Cardiac fibroblast (primary cell): ENCODE results near the gene CD79B.

Experiments
- DNase-seq, 2 donors: peaks; one replicate each; pipeline versions ENCODE4 v3.0.0 to v3.0.0-alpha.2; 2010; ENCODE audit warnings: low read depth in 2 of 2
- H3K4me3 ChIP-seq, 2 donors: replicated peaks in 1 of 2; 1 replicate in 1 of 2; 2 replicates in 1 of 2; pipeline ENCODE4 v1.5.1; 2011; ENCODE audit warnings: low read depth in 2 of 2, low read length in 2 of 2, mild to moderate bottlenecking in 2 of 2, moderate library complexity in 1 of 2
- CTCF ChIP-seq: IDR thresholded peaks from one replicate; pipeline ENCODE4 v1.5.1; 2011; ENCODE audit warnings: low read depth, mild to moderate bottlenecking, low read length, inconsistent platforms

Gene CD79B

DNA sequence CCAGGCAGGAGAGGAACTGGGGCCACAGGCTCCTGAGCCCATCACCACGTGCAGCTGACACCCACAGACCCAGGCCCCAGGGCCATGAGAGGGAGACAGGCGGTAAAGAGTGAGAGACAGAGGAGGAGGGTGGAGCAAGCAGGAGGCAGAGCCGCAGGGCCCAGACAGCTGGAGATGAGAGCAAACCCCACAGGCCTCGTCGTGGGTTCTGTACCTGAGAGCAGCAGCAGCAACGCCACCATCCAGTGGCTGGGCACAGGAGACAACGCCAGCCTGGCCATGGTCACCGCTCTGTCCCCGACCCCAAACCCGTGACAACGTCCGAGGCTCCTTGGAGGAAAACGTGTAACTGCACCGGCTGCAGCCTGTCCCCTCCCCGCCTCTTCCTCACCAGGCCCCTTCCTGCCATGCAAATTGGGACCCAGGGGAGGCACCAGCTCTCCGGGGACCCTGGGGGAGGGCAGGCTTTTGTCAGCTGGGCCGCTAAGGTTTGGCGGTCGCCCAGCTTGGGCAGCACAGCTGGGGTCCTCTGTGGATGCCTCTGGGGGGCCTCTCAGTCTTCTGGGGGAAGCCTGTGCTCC is at the start of gene CD79B:
Gene CD79B (minus strand): TSS at position 351 of the 581 bp plus-strand sequence. CDS start 70 bp downstream, at position 281.
- no peak for TF ChIP-seq CTCF
- H3K4me3 ChIP-seq: no peak within 1 kb of the TSS
- no peak for DNase-seq

DNA sequence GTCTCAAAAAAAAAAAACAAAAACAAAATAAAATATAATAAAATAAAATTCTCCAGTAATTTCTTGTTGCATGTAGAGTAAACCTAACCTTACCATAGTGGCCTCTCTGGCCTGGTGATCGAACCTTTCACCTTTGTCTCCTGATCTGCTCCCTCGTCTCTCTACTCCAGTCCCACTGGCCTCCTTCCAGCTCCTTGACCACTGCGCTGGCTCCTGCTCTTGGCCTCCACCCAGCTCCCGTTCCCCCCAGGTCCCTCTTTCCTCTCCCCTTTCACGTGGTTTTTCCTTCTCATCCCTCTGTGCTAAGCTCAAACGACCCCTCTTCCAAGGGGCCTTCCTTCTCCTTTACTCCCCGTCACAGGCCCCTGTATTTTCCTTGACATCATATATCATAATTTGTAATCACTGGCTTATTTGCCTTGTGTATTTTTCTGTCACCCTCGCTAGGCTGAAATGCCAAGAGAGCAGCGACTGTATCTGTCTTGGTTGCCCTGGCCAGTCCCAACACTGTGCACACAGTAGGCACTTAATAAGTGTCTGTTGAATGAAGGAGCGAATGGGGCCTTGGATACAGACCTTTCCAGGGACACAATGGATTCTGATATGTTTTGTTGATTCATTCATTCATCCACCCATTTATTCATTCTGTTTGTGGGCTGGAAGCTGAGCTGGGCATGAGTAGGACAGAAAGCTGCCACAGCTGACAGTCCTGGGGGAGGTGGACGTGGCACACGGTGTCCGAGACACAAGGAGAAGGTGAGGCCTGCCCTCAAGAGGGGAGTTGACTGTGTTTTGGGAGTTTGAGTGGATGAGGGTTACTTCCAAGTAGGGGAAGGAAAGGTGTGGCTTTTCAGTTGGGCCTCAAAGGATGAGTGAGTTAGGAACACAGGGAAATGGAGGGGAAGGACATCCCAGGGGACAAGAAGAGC is 46.4 kb upstream of the CD79B start:
- TF ChIP-seq CTCF: no peak
- no peak overlapping the region for H3K4me3 ChIP-seq
- DNase-seq: no peak

DNA sequence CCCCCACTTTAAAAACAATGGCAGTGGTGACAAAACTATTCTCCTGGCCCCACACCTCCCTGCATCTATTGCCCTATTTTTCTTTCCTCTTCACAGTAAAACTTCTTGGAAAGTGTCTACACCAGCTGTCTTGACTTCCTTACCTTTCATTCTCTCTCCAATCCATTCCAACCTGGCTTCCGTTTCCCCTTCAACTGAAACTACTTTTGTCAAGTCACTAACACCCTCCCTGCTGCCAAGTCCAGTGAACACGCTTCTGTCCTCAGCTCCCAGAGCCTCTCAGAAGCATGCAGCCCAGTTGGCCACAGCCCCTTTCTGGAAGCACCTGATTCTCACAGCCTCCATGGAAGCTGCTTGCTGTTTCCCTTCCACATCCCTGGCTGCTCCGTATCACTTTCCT is 44.6 kb upstream of the CD79B start:
- no peak for DNase-seq
- no peak overlapping the region for H3K4me3 ChIP-seq
- TF ChIP-seq CTCF: no peak

DNA sequence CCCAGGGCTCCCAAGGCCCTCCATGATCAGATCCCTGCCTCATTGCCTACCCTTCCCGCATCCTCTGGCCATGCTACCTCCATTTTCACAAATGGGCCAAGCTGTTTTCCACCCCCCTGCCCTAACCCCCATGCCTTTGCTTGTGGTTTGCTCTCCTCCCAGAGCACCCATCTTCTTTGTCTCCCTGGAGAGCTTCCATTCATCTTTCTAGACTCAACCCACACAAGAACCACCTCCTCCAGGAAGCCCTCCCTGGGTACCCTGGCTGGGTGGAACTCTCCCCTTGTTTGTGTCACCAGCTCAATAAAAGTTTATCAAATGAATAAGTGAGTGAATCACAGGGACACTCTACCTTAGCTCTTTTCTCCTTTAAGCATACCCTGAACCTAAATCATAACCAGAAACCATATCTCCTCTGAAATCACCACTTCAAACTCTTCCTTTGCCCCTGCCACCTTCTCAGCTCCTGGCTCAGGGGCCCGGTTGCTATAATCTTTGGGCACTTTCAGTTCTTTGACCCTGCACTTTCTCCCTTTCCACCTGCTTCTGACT is 43.5 kb upstream of the CD79B start:
- H3K4me3 ChIP-seq: no peak overlapping the region
- no peak for DNase-seq
- TF ChIP-seq CTCF: no peak

DNA sequence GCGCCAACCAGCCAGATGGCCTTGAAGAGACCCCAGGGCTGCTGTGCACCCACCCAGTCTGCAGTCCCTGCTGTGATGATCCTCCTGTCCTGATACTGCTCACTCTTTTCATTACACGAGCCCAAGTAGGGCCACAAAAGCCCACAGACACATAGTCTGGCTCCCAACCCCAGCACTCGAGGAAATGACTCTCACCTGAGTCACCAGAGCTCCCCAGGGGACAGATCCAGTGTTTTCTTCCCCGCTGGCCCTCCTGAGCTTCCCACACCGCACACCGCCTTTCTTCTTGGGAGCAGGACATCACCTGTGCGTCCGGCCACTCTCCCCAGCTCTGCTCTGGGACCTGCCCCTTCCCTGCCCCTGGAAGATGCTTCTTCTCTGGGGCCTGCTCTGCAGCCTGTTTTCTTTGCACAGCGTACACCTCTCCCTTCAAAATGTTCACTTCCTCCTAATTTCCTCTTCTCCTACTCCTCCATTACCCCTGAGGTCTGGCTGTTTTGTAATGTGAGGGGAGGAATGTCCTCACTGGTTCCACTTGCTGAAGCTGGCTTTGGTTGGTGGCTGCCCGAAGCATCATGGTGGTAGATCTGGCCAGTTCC is 42.6 kb upstream of the CD79B start:
- TF ChIP-seq CTCF: no peak
- no peak overlapping the region for H3K4me3 ChIP-seq
- peak in 1 of 2 donors; percentile 78 for DNase-seq

DNA sequence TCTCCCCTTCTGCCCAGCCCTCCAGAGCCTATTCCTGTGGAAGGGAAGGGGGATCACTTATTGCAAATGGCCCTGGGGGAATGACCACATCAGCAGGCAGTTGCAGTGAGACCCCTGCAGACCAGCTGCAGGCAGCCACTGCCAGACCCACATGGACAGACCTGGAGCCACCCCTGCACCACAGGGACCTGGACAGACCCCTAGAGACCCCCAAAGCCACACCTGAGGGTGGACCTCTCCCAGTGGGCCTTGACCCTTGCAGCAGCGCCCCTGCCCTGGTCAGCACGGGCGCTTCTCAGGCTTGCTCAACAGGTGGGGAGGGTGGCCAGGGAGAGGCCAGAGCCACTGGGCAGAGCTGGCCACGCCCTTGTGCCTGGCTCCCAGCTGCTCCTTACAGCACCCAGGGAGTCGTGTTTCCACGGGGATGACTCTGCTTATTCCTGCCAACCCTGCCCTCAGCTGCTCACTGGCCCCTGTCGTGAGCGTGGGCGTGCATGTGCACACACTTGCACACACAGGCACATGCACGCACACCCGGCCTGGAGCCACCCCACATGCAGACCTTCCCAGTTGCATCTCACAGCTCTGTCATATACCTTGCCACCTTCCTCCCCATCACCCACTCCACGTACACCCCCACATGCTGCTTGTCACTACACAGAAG is 41.9 kb upstream of the CD79B start:
- DNase-seq: no peak
- H3K4me3 ChIP-seq: no peak overlapping the region
- no peak for TF ChIP-seq CTCF
